Measurements from ENCODE around the gene TLN1. TPM values are rescaled to one million over a fixed set of nuclear protein-coding genes. Genes with fewer than 3 reads are reported as not detected.

The TLN1 gene
- total and polyA plus RNA-seq, 2 donors (not counting 1 experiment from before 2014, with no cell fraction given), result 102 to 280 TPM

DNA sequence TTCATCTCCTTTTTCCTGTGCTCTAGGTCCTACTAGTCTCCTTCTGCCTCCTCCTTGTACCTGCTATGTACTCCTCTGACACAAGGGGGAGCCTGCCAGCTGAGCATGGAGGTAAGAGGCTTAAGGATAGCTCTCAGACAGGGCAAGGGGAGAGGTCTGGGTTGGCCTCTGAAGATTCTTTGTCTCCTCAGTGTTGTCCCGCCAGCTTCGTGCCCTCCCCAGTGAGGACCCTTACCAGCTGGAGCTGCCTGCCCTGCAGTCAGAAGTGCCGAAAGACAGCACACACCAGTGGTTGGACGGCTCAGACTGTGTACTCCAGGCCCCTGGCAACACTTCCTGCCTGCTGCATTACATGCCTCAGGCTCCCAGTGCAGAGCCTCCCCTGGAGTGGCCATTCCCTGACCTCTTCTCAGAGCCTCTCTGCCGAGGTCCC, 4.2 kb upstream of the TLN1 start:
- ATAC-seq (ENCODE audit: low read depth) (peak; percentile 13), DNase-seq (peak; percentile 79)
- ChIA-PET POLR2A (interaction anchor here (0.8 to 1.6 kb wide), 3 partner anchors 12 to 146 kb away, joined by 3 to 5 read pairs (median 3); no protein-coding TSS in a partner anchor), CTCF (interaction anchor here (0.6 to 9.7 kb wide), 35 partner anchors 10 to 684 kb away, joined by 3 to 142 read pairs (median 6); partner anchors contain the start of genes ARHGEF39, CCDC107, GBA2 and HINT2)
- H3K27ac ChIP-seq (ENCODE audit: low read length in 2 of 2), result no peak overlapping the region
- H3K9ac ChIP-seq (ENCODE audit: low read length), result no peak overlapping the region
- Mint-ChIP-seq H3K4me3 (no peak overlapping the region), H3K27me3 (no peaks in the 10 kb centered on the region), H3K9me3 (ENCODE audit: insufficient read depth) (no peaks in the 10 kb centered on the region), H3K4me1 (peaks cover 12% of the 10 kb centered on the region), H3K27ac (no peak overlapping the region)
- 79% methylated on average over 4 of the region's 5 CpGs for WGBS (ENCODE audit: insufficient coverage)
- H3K4me3 ChIP-seq (ENCODE audit: control extremely low read depth in 1 of 5, extremely low read depth in 1 of 5, insufficient read depth in 1 of 5, low read depth in 2 of 5, low read length in 4 of 5), result no peak overlapping the region
- H3K79me2 ChIP-seq (ENCODE audit: control insufficient read depth, insufficient read depth, low read length), result peaks cover 32% of the 10 kb centered on the region
- no peak overlapping the region for H3K4me2 ChIP-seq (replicated peaks; ENCODE audit: low read depth, low read length, poor library complexity, severe bottlenecking)
- H3K36me3 ChIP-seq (replicated peaks in 1 of 2; ENCODE audit: control extremely low read depth in 1 of 2, control insufficient read depth in 1 of 2, extremely low read depth in 1 of 2, insufficient read depth in 2 of 2, low read length in 1 of 2), result peaks cover 1 to 67% of the 10 kb centered on the region in 2 experiments
- no peaks in the 10 kb centered on the region for H3K27me3 ChIP-seq (replicated peaks in 1 of 4; ENCODE audit: control extremely low read depth in 1 of 4, control insufficient read depth in 3 of 4, insufficient read depth in 4 of 4, low read length in 3 of 4)
- H3K9me3 ChIP-seq (ENCODE audit: control extremely low read depth in 1 of 3, control insufficient read depth in 2 of 3, insufficient read depth in 1 of 3, low read length in 2 of 3), result no peaks in the 10 kb centered on the region
- H3K4me1 ChIP-seq (ENCODE audit: control insufficient read depth in 2 of 2, insufficient read depth in 2 of 2, low read length in 2 of 2), result peaks cover 13 to 21% of the 10 kb centered on the region in 2 donors
- intact Hi-C loops (cut with micrococcal nuclease), result loop anchor here (1.0 to 10.0 kb wide), 6 partner anchors 13 to 1729 kb away; partner anchors contain the start of genes FANCG, GBA2, RGP1 and VCP
- no peak overlapping the region for H2AFZ ChIP-seq (ENCODE audit: insufficient read depth, low read depth, low read length, poor library complexity, severe bottlenecking)
- H4K20me1 ChIP-seq (ENCODE audit: control insufficient read depth, insufficient read depth, low read length, poor library complexity, severe bottlenecking), result peaks cover 9% of the 10 kb centered on the region
- TF ChIP-seq CTCF (IDR thresholded peaks at IDR 0.05) (peak; percentile 87), EZH2 (IDR thresholded peaks at IDR 0.05; ENCODE audit: borderline replicate concordance, insufficient read depth, low read depth, low read length, poor library complexity, severe bottlenecking) (no peak)

DNA sequence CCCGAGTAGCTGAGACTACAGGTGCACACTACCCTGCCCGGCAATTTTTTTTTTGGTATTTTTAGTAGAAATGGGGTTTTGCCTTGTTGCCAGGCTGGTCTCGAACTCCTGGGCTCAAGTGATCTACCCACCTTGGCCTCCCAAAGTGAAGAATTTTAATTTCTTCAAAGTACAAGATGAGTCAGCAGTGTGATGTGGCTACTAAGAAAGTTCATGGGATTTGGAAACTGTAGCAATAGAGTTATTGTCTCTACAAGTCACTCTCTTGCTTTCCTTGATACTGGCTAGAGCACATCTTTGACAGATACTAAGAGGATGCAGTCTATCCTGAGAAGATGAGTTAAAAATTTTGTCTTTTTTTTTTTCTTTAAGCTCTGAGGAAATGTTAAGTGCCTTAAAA, 2.1 kb upstream of the TLN1 start:
- Histone ChIP-seq H3K27ac (ENCODE audit: low read length in 2 of 2) (no peak overlapping the region), H3K27me3 (replicated peaks in 1 of 4; ENCODE audit: control extremely low read depth in 1 of 4, control insufficient read depth in 3 of 4, insufficient read depth in 4 of 4, low read length in 3 of 4) (no peaks in the 10 kb centered on the region), H3K36me3 (replicated peaks in 1 of 2; ENCODE audit: control extremely low read depth in 1 of 2, control insufficient read depth in 1 of 2, extremely low read depth in 1 of 2, insufficient read depth in 2 of 2, low read length in 1 of 2) (peaks cover 1 to 47% of the 10 kb centered on the region in 2 experiments), H3K4me1 (ENCODE audit: control insufficient read depth in 2 of 2, insufficient read depth in 2 of 2, low read length in 2 of 2) (peaks cover 34 to 42% of the 10 kb centered on the region in 2 donors), H3K4me3 (ENCODE audit: control extremely low read depth in 1 of 5, extremely low read depth in 1 of 5, insufficient read depth in 1 of 5, low read depth in 2 of 5, low read length in 4 of 5) (no peak overlapping the region), H3K79me2 (ENCODE audit: control insufficient read depth, insufficient read depth, low read length) (peaks cover 42% of the 10 kb centered on the region), H3K9ac (ENCODE audit: low read length) (no peak overlapping the region), H2AFZ (ENCODE audit: insufficient read depth, low read depth, low read length, poor library complexity, severe bottlenecking) (no peak overlapping the region), H3K9me3 (ENCODE audit: control extremely low read depth in 1 of 3, control insufficient read depth in 2 of 3, insufficient read depth in 1 of 3, low read length in 2 of 3) (no peaks in the 10 kb centered on the region), H3K4me2 (replicated peaks; ENCODE audit: low read depth, low read length, poor library complexity, severe bottlenecking) (no peak overlapping the region), H4K20me1 (ENCODE audit: control insufficient read depth, insufficient read depth, low read length, poor library complexity, severe bottlenecking) (peaks cover 19% of the 10 kb centered on the region)
- WGBS (ENCODE audit: insufficient coverage), result 100% methylated on average over 1 of the region's 3 CpGs
- TF ChIP-seq CTCF (IDR thresholded peaks at IDR 0.05), result no peak
- no peak for TF ChIP-seq EZH2 (IDR thresholded peaks at IDR 0.05; ENCODE audit: borderline replicate concordance, insufficient read depth, low read depth, low read length, poor library complexity, severe bottlenecking)
- ChIA-PET CTCF (interaction anchor here (0.8 to 9.7 kb wide), 13 partner anchors 8 to 148 kb away, joined by 3 to 142 read pairs (median 16); partner anchors contain the start of genes ARHGEF39, CCDC107, GBA2 and RGP1), POLR2A (interaction anchor here (0.6 to 0.7 kb wide), 2 partner anchors 23 to 220 kb away, joined by 3 read pairs; no protein-coding TSS in a partner anchor)
- Mint-ChIP-seq H3K27ac (no peak overlapping the region), H3K4me1 (peaks cover 12% of the 10 kb centered on the region), H3K27me3 (no peaks in the 10 kb centered on the region), H3K9me3 (ENCODE audit: insufficient read depth) (no peaks in the 10 kb centered on the region), H3K4me3 (no peak overlapping the region)
- DNase-seq, result no peak
- no peak for ATAC-seq (ENCODE audit: low read depth)
- intact Hi-C loops (cut with micrococcal nuclease), result loop anchor here (5.0 to 10.0 kb wide), 4 partner anchors 458 to 1917 kb away; partner anchors contain the start of genes CLTA, FANCG, UBE2R2 and VCP
